Measurements from ENCODE around the gene PSMG2.

DNA sequence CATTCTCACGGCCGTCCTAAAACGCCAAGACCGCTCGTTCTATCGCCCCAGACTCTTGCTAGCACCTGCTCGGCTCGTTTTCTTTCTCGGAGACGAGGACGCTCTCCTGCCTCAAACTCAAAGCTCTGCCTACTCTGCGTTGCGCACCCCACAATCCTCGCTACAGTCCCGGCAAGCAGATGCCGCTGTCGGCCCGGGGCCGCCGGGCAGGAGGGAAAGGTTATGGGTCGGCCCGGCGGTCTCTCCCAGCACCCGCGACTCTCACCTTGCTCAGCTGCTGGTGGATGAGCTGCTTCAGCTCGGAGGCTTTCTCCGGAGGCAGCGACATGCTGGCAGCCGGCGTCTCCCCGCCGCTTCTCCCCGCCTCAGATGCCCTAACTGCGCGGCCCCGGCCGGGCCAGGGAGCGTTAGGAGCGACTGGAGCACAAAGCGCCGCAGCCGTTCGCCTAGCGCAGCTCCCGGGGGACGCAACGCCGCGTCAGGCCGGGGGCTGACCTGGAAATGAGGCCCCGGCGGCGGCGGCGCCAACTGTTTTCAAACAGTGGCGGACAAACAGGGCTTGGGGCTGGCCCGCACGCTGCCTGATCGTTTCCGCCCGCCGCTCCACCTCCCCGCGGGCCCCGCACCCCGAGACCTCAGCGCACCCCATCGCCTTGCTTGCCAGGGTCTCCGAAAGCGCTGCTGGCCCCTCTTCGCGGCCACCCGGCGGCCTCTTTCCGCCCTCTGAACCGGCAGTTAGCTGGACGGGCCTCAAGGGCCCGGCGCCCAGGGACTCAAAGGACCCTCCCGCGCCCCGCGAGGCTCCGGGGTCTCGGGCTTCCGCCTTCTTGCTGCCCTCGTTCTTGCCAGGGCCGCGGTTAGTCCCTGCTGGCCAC lies at the start of gene PSMG2, which contains the start of gene CEP76:
- TF ChIP-seq, protein P1, sequence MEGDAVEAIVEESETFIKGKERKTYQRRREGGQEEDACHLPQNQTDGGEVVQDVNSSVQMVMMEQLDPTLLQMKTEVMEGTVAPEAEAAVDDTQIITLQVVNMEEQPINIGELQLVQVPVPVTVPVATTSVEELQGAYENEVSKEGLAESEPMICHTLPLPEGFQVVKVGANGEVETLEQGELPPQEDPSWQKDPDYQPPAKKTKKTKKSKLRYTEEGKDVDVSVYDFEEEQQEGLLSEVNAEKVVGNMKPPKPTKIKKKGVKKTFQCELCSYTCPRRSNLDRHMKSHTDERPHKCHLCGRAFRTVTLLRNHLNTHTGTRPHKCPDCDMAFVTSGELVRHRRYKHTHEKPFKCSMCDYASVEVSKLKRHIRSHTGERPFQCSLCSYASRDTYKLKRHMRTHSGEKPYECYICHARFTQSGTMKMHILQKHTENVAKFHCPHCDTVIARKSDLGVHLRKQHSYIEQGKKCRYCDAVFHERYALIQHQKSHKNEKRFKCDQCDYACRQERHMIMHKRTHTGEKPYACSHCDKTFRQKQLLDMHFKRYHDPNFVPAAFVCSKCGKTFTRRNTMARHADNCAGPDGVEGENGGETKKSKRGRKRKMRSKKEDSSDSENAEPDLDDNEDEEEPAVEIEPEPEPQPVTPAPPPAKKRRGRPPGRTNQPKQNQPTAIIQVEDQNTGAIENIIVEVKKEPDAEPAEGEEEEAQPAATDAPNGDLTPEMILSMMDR (IDR thresholded peaks at IDR 0.05): no peak
- TF ChIP-seq POLR2AphosphoS5 (IDR thresholded peaks at IDR 0.05): peak; percentile 66
- peak; percentile 75 for TF ChIP-seq POLR2A (IDR thresholded peaks at IDR 0.05)

Data from prostate gland (tissue), 2 donors.